SK-N-SH treated with all-trans-retinoic acid at 6 μM for 48 hours (cell line): ENCODE results near the gene MXRA8.

Experiments used
- ISL1 ChIP-seq: fragments of 250-450 bp; sonication (Bioruptor Pico); IDR thresholded peaks from 2 replicates; pipeline ENCODE4 v2.1.2; 2022; ENCODE audit warnings: mild to moderate bottlenecking, moderate library complexity
- ZFP30 ChIP-seq: fragments of 450-650 bp; formaldehyde crosslinking; IDR thresholded peaks from 2 replicates; pipeline ENCODE4 v1.5.0; 2022; ENCODE audit warnings: mild to moderate bottlenecking, moderate library complexity
- ZNF565 ChIP-seq: fragments of 450-650 bp; formaldehyde crosslinking; conservative IDR thresholded peaks from 2 replicates; pipeline ENCODE4 v1.5.0; 2020; ENCODE audit warnings: low read depth, mild to moderate bottlenecking, moderate library complexity

GRCh38 chr1:1349256-1350012, 8.9 kb downstream of the MXRA8 start, which contains the start of gene DVL1:
- TF ChIP-seq ZFP30 (CRISPR knock-in tag) (no peak), ZNF565 (CRISPR knock-in tag) (no peak), ISL1 (no peak)
